Measurements from ENCODE around the gene KIF6.

Gene KIF6

DNA sequence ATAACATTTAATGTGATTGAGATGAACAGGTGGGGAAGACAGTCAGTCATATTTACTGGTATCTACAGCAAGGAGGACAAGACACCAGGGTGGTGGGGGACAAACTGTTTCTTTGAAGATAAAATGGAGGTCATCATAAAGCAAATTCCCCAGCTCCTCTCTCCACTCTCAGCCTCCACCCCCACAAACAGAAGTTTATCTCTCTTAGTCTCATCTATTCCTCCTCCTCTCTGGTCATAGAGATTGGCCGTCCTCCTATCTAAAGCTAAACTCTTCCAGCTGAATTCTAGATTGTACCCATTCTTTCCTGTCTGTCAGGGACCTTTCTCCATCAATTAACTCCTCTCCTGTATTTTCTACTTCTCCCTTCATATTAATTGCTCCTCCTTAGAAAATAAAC, 71.1 kb downstream of the KIF6 start:
- no peak for DNase-seq

DNA sequence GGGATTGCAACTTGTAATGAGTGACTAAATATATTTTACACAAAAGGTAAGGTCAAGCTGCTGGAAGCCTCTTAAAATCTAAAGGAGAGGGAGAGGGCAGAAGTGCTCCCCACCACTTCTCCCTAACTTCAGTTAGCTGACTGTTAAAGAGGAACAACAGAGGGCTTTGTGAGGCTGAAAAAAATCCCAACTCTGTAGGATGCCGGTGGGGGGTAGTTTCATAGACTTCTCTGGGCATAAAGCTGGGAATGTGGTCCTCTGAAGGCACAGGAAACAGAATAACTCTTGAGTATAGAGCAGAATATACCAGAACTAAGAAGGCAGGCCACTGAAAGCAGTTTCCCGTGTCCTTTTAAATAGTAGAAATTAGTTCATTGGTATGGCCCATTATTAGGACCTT, 71.6 kb downstream of the KIF6 start:
- DNase-seq, result no peak

DNA sequence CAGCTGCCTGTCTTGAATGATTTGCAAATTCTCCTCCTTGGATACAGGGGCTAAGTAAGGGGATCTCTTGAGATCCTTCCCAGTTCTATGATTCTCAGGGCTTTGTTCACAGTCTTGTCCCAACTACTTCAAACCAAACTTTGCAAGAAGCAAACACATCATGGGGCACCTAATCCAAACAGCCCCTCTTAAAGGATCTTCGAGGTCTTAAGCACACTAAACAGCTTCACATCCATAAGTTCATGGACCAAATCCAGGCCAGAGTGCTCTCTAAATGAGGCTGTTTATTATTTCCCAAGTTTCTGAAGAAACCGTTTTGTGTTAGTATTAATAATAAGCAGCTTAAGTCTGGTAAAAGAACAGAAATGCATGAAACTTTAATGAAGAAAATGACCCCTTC, 75.2 kb downstream of the KIF6 start:
- no peak for DNase-seq

DNA sequence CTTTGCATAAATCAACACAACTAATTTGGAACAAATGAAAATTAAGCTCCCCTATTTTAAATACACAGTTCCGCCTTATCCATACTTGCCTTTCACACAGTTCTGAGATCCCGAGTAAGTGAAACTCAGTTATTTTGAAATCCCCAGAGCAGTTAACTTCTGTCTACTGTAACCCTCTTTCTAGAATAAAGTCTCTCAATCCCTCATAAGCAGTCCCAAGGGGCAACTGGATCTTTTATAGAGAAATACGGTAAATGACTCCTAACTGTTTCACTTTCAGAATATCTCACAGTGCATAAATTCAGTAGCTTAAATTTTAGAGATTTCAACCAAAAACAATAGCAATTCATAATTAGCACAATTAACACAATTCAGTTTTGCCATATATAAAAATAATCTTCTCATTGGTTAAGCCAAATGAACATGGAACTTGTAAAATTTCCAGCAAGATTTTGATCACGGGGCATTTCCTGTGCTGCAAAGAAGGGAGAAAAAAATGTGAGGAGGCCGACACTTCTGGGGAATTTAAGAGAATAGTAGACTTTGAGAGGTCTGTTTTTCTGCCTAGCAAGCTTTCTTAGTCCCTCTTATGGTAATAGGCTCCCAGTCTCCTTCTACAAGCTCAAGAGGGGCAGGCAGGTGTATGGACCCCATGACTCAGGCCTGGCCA, 78.3 kb downstream of the KIF6 start:
- DNase-seq, result no peak

DNA sequence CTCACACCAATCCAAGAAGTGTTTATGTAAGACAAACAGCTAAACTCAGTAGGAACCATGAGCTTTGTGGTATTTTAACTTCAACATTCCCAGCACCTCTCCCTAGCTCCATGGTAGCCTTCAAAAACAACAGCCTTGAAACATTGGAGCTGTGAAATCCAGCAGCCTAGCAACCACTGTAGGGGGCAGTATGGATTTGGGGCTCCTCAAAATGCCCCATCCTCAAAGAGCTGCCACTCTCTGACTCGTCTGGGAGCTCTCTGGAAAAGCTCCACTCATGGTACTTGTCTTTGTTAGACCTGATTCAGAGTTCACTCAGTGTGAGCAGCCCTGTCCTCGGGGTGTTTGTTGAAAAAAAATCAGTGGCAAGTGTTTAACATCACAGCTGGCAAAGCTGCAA, 82.9 kb downstream of the KIF6 start:
- no peak for DNase-seq

DNA sequence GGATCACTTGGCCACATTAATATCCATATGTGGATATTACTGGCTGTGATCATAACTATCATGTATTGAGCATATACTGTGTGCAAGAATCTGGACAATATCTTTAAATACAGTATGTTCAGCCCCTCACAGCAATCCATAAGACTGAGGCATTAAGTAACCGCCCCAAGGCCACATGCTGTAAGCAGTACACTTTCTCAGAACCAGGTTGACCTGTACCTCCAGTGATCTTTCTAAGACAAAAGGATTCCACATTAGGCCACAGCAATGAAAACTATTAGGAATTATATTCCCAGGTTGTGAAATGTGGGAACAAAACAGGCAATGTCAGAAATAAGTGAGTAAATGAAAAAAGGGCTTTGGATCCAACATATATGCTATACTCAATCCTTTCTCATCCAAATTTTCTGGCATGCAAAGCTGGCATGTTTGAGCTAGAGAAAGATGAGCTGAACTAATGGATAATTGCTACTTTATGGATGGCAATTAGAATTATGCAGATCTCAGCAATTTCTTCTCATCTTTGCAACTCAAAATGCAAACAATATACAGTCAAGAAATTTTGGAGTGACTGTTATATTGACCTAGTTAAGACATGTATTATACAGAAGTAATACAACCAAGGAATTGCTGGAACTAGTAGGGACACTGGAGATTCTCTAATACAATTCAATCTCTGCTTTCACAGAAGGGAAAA, 86.9 kb downstream of the KIF6 start:
- no peak for DNase-seq

DNA sequence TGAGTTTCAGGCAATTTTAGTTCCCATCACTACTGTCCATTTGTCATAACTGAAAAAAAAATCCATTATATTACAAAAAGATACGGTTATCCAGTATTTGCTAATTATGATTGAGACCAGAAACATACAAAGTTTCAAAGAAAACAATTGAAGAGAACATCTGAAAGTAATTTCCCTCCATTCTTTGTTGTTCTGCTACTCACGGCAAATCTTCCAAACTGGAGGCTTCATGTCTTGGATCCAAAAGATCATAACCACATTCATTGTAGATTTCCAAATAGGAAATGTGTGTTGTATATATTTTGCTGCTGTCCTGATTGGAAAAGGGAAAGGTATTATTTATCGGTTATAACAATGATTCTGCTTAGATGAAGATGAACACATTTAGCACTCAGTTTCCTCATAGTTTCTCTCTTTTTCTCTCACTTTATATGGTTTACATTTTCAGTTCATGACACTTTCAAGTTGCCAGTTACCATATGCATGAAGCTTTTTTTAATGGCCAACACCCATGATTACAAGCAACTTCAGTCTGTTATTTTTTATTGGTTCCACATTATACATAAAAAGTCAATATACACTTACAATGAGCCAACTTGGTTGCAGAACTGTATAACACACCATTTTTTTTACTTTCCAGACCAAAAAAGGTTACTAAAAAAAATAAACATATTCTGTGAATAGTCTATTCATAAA, 90.4 kb downstream of the KIF6 start:
- no peak for DNase-seq

DNA sequence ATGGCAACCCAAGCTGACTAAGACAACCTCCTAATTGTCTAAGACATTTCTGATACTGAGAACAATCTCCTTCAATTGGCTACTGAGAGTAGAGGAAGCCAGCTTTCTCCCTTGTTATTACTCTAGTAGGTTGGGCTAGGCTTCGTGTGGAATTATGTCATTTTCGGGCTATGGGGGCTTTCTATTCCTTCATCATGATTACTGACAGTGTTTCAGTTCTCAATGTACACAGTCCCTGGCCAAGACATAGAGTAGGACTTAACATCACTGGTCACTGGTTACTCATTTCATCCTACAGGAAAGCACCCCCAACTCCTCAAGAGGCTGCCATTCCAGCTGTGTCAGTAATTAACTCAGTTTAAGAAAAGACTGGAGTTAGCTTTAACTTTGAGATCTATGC, 100.0 kb downstream of the KIF6 start:
- no peak for DNase-seq

DNA sequence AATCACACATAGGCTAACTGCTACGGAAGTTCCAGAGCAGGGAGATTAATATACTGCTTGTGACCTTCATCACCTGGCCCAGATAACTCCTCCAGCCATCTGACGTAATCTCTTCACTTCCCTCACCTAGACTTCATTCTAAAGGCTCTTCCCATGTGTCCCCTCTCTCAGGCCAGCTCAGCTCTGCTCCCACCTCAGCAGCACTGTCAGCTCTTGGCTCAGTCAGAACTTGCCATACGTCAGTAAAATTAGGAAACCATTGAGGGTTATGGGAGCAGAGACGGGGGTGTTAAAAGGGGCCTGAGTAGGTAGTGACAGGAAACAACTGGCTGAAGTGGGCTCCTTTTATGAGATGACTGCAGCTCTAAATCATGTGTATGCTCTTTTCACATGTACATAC, 101.5 kb downstream of the KIF6 start:
- no peak for DNase-seq

DNA sequence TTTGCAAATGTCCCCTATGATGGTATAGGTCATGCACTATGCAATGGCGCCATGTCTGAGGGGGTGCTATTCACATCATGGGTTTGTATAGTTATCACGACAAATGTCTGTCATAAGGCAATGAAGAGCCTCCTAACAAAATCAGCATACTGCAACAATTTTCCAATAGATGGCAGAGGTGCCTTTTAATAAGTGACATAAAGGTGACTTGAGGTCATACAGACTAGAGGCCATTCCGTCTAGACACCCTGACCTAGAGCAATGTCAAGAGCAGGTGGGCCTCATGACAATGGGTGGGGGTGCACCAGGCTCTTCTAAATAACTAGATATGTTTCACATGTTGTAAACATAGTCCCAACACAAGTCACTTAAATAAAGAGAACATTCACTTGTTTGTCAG, 107.7 kb downstream of the KIF6 start:
- DNase-seq, result no peak

DNA sequence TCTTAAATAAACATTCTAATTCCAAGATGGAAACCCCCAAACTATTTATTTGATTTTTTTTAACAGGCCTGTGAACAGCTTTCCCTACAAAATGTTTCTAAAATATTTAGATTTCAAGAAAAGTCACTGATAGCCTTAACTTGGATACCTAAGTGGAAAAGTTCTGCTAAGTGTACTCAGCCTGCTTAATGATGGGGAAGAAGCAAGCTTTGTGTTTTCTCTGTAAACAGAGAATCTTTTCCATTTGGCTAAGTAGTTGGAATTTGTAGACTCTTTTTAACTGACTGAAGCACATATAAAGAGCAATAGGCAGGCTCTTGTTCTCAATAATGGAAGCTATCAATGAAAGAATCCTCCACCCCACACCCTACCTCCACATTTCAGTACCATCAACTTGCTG, 108.2 kb downstream of the KIF6 start:
- DNase-seq, result no peak

DNA sequence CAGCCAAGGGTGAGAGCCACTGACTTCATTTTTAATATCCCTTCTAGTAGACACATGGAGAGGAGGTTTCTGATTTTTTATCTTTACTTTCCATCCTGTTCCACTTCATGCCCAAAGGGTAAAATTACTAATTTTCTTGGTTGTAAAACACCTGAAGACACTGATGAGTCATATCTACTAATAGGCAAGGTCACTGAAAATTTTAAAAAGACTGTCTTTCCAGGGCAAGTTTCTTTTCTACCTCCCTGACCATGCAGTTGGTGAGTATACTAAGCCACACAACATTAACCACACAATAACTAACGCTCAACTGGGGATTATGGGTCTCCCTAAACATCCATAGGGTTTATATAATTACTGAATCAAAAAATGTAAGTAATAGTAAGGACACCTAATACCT, 109.6 kb downstream of the KIF6 start:
- no peak for DNase-seq

DNA sequence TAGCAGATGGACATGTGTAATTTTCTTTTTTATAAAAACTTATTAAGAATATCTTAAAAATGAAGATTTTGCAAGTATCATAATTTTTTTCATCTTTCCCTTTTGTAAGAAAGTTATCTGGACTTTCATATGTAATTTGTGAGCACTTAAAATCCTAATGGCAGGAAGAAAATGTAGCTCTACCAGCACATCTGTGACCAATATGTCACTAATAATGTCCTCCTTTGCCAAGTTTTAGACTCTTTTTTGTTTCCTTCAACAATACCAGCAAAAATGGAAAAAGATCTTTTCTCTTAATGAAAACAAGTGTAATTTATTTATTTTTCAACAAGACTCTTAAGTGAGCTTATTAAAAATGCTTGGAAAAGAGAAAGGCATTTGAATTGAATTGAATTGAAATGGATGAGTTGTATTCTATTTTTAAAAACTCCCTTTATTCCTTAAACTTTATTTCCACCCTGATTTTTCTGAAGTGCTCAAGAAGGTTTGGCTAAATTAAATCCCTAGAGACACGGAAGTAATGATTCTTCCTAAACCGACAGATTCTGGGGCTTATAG, 110.7 kb downstream of the KIF6 start:
- DNase-seq, result no peak

DNA sequence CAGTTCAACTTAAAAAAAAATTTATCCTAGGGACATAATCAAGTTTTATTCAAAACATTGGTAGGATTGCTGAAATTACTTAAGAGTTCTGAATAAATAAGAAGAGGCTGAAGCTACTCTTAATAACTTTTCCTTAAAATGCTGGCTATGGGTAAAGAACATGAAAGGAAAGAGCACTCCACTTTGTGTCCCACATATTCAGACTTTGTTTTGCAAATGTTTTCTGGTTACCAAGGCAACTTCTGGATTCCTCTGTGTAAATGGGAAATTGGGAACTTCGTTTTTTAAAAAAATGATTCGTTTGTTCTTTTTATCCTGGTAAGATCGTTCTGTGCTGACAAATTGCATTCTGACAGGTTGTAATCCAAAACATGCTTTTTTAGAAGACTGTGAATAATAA, 115.0 kb downstream of the KIF6 start:
- no peak for DNase-seq

DNA sequence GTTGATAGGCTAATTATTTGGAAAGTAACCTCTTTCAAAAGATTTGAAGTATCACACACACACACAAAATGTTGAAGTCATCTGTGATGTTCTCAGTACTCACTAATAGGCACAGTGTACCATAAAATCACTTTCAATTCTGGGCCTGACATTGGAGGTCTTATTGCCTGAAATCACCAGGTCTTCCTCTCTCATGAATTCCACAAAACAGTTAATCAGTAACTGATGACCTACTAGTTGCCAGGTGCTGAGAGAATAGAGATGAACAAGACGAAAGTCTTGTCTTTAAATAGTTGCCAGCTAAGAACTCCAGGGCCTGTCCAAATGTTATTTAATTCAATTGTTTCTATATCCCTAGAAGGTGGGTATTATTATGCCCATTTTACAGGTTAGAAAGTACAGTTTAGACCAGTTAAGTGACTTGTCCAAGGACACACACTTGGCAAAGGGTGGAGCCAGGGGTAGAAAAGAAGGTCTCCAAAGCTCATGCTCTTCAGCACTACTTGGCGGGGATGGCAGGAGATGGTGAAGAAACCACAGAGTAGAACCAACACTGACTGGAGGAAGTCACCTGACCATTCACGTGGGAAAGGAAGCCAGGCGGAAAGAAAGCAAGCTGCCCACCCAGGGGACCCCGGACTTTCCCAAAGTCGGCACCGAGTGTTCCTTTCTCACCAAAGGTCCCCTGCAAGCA, 116.4 kb downstream of the KIF6 start:
- DNase-seq, result no peak

DNA sequence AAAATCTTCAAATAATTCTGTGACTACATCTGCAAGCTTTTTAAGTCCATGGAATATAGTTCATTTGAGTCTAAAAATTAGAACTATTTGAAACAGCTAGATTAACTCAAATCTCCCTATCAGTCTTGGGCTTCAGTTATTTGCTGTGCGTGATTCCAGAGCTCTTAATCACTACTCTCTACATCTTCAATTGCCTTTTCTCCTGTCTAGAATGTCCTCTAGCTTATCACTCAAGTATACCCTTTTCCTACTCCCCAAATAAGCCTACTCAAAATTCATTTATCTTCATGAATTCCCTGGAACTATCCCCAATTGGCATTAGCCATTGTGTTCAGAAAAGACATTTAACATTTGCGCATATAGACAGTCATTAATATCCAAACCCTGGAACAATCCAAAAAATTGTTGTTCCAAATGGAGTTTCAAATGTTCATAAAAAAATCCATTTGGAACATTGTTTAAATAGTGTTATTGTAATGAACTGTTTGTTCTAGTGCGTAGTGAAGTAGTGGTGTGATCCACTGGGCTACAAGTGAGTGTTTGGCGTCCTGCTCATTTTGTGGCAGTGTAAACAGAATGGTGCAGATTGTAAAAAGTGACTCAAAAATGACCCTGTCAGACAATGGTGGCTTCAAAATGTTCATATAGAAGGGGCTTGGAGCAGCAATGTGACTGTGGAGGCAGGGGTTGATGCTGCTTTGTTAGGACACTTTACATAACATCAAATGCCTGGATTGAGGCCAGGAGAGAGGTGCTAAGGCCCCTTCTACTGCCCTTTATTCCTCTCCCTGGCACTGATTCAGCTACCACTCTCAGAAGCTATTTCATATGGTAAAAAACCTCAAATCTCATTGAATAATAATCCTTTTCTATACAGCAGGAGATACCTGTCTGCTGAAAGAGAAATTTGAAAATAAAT, 122.3 kb downstream of the KIF6 start:
- DNase-seq, result no peak

DNA sequence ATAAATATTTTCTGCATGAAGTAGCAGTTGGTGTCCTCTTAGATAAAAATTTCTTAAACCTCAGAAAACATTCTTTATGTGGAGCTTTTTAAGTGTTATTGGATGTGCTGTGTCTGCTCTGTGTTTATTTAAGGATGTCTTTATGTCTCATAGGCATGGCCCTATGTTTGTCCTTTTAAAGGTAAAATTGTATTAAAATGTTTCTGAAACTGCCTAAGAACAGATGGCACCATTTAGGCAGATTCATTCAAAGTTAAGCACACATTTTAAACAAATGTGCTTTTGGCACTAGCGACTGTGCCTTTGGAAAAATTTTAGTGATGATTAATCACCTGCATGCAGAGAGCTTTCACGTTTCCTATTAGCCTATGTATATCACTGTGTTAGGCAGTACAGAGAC, 125.2 kb downstream of the KIF6 start:
- no peak for DNase-seq

DNA sequence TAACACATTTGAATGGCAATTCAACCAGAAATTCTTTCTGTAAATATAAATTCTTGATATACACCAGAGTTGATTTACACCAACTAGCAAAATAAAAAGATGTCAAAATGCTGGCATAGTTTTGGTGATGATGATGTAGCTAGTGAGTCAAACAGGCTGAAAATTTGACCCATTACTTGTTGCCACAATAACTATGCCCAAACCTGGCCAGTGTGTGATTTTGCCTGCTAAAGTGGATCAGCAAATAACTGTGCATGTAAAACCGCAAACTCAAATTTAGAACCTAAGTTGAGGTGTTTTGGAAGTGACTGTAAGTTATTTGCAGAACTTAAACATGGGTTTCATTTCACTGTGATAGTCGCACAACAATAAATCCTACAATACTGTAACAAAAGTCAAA, 125.9 kb downstream of the KIF6 start:
- no peak for DNase-seq

DNA sequence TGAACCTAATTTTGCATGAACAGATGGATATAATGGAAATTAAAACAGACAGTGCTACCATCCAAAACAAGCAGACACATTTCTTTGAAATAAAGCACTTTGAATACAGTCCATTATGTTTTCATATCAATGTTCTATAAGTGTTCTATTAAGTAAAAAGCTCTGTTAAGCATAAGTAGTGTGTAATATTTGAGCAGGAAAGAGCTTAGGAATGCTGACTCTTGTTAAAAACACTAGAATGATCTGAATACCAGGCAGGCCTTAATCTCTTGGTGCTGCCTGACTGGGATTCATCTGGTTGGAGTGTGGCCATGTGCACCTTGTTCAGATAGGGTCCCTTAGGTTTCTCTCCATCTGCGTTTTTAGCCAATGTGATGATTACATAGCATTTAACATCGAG, 130.9 kb downstream of the KIF6 start:
- DNase-seq, result no peak

DNA sequence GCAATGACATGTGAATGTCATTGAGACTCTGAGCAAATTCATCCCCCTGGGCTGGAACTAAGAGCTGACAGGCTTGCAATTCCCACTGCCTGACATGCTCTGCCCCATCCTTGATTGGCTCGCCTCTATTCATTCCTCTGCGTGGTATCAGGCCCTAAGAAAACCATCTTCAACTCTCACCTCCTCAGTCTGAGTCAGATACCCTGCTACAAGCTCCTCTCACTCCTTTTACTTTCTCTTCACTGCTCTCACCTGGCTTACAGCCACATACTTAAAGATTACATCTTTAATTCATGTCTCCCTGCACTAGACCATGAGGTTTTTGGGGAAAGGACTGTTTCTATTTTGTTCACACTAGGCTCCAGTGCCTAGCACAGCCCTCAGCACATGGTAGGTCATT, 131.6 kb downstream of the KIF6 start:
- DNase-seq, result no peak

DNA sequence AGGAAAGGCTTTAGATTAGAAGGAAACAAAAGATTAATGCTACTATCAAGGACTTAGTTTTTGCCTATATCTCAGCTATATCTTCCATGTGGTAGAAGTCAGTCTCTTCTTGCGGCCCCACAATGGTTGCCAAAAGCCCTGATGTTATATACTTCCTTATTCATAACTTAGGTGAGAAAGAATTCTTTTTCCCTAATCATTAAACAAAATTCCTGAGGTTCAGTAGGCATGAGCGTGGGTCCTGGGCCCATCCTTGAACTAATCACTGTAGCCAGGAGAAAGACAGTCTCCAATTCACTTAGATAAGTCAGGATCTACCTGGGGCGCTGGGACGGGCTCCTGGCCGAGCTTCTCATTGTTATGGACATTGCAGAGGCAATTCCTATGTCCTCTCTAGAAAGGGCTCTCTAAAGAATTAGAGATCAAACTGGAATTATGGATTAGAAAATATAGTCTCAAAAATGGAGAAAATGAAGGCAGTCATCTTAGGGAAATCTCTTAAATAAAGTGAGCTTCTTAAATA, 134.3 kb downstream of the KIF6 start:
- DNase-seq, result no peak

DNA sequence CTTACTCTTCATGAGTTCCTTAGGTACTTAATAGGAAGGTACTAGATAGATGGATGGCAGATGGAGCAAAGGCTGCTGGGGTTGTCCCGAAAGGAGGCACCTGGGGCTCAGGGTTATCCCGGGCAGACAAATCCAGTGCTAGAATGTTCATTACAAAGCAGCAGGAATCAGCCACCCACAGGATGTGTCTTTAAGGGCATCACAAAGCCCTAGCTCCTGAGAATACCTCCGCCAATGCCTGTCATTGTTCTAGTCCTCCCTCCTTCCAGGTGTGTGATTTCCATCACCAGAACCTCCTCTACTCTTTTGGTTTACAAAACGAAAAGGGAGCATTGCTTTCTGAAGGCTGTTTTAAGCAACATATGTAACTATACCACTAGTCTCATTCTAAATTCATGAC, 138.1 kb downstream of the KIF6 start:
- no peak for DNase-seq
